ENCODE measurements around the gene RNF130. TPM values are rescaled to one million over a fixed set of nuclear protein-coding genes. Genes with fewer than 3 reads are reported as not detected.

The RNF130 gene
- total and polyA plus RNA-seq, 7 experiments from 2014 or later, result 3.6 to 76.3 (median 21.0) TPM

Small RNAs within 50 kb of the gene (microRNA-seq; reads per million reads assigned to microRNA genes)
- gene MIR340 (ENCODE audit: borderline microRNAs expressed), result 52.4 reads per million, percentile 46 among the genes with 10 or more reads in this experiment

Other genes with a start within 250 kb of the RNF130 start
- 100 to 1,000 TPM in 2 of 5 experiments, 10 to 100 TPM in 3; 27.9 to 133 (median 43.3) TPM for gene MRNIP, start 212.9 kb downstream of the RNF130 start, total RNA-seq
- gene MRNIP, start 212.9 kb downstream of the RNF130 start, polyA plus RNA-seq, result 10 to 100 TPM; 19.4 to 23.8 TPM
- 100 to 1,000 TPM in 1 of 5 experiments, 10 to 100 TPM in 4; 71.3 to 117 (median 86.9) TPM for gene TBC1D9B, start 163.9 kb downstream of the RNF130 start, total RNA-seq
- 10 to 100 TPM; 19.3 to 58.5 TPM for gene TBC1D9B, start 163.9 kb downstream of the RNF130 start, polyA plus RNA-seq
- not detected for gene RASGEF1C, start 137.5 kb upstream of the RNF130 start, total RNA-seq
- not detected for gene RASGEF1C, start 137.5 kb upstream of the RNF130 start, polyA plus RNA-seq
- gene MAPK9, start 220.3 kb upstream of the RNF130 start, total RNA-seq, result 10 to 100 TPM; 25.7 to 41.4 (median 31.2) TPM
- 10 to 100 TPM; 14.7 to 18.0 TPM for gene MAPK9, start 220.3 kb upstream of the RNF130 start, polyA plus RNA-seq